ENCODE data around the gene FAM111A.
"Not testable (repeated sequence)": the region's sequence is repeated elsewhere in the genome, so short reads cannot be mapped to it uniquely, and the experiment has no call there.

FAM111A gene

GRCh38 chr11:59142530-59143507 is at the start of gene FAM111A:
Gene FAM111A, plus strand, starts transcription at chr11:59142856. Its CDS starts 6,017 bp downstream, at chr11:59148873.
- DNase-seq, result peak; percentile 79

- not testable (repeated sequence) for DNase-seq
Observed at GRCh38 chr11:59093576-59093975, 49.1 kb upstream of the FAM111A start.

- DNase-seq, result not testable (repeated sequence)
Observed at GRCh38 chr11:59095225-59095624, 47.4 kb upstream of the FAM111A start.

GRCh38 chr11:59095972-59096575 is 46.6 kb upstream of the FAM111A start:
- DNase-seq, result not testable (repeated sequence)

- DNase-seq, result peak; percentile 48
Observed at GRCh38 chr11:59097113-59097708, 45.4 kb upstream of the FAM111A start.

GRCh38 chr11:59097938-59098337 is 44.7 kb upstream of the FAM111A start:
- DNase-seq, result not testable (repeated sequence)

- DNase-seq, result peak; percentile 46
Observed at GRCh38 chr11:59102259-59102765, 40.3 kb upstream of the FAM111A start.

GRCh38 chr11:59106363-59107336 is 36.0 kb upstream of the FAM111A start, which contains the start of gene FAM111B:
Gene FAM111B, plus strand, starts transcription at chr11:59107237. Its CDS starts 2,389 bp downstream, at chr11:59109626.
- DNase-seq, result peak; percentile 67

GRCh38 chr11:59107721-59108120 is 34.9 kb upstream of the FAM111A start:
- not testable (repeated sequence) for DNase-seq

GRCh38 chr11:59112494-59112893 is 30.2 kb upstream of the FAM111A start:
- no peak for DNase-seq

GRCh38 chr11:59114344-59114743 is 28.3 kb upstream of the FAM111A start:
- DNase-seq, result no peak

GRCh38 chr11:59115553-59115952 is 27.1 kb upstream of the FAM111A start:
- no peak for DNase-seq

GRCh38 chr11:59117774-59118173 is 24.9 kb upstream of the FAM111A start:
- DNase-seq, result no peak

- DNase-seq, result no peak
Observed at GRCh38 chr11:59119826-59120225, 22.8 kb upstream of the FAM111A start.

- DNase-seq, result peak; percentile 91
Observed at GRCh38 chr11:59135648-59136461, 6.8 kb upstream of the FAM111A start.

GRCh38 chr11:59136551-59136950 is 6.1 kb upstream of the FAM111A start:
- not testable (repeated sequence) for DNase-seq

- DNase-seq, result no peak
Observed at GRCh38 chr11:59137190-59137589, 5.5 kb upstream of the FAM111A start.

- DNase-seq, result no peak
Observed at GRCh38 chr11:59138643-59139042, 4.0 kb upstream of the FAM111A start.

- no peak for DNase-seq
Observed at GRCh38 chr11:59141191-59141590, 1.5 kb upstream of the FAM111A start.

- DNase-seq, result no peak
Observed at GRCh38 chr11:59141673-59142460, 789 bp upstream of the FAM111A start.
